GM12801 (cell line): ENCODE results near the gene FRMPD4.

Experiments
- TF ChIP-seq, protein P1 (sequence below): IDR thresholded peaks from one replicate; pipeline ENCODE4 v1.5.1; 2011; ENCODE audit warnings: control low read depth; ENCODE audit not compliant: insufficient read length; ENCODE audit errors: extremely low read depth

FRMPD4 gene

DNA sequence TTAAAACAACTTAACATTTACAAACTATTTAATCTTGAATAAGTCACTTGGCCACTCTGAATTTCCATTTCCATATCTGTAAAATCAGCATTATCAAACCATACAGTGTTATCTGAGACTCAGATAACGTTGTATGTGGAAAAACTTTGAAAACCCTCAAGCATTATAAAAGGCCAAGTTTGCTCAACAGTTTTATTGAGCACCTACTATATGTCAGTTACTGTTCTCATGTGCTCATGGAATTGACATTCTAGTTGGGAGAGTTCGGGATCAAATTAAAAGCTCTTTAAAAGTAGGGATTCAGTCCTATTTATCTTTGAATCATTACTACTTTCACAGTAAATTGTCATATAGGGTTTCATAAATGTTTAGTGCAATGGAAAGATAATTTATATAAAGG, 97.9 kb downstream of the FRMPD4 start:
- TF ChIP-seq, protein P1, sequence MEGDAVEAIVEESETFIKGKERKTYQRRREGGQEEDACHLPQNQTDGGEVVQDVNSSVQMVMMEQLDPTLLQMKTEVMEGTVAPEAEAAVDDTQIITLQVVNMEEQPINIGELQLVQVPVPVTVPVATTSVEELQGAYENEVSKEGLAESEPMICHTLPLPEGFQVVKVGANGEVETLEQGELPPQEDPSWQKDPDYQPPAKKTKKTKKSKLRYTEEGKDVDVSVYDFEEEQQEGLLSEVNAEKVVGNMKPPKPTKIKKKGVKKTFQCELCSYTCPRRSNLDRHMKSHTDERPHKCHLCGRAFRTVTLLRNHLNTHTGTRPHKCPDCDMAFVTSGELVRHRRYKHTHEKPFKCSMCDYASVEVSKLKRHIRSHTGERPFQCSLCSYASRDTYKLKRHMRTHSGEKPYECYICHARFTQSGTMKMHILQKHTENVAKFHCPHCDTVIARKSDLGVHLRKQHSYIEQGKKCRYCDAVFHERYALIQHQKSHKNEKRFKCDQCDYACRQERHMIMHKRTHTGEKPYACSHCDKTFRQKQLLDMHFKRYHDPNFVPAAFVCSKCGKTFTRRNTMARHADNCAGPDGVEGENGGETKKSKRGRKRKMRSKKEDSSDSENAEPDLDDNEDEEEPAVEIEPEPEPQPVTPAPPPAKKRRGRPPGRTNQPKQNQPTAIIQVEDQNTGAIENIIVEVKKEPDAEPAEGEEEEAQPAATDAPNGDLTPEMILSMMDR, result no peak

DNA sequence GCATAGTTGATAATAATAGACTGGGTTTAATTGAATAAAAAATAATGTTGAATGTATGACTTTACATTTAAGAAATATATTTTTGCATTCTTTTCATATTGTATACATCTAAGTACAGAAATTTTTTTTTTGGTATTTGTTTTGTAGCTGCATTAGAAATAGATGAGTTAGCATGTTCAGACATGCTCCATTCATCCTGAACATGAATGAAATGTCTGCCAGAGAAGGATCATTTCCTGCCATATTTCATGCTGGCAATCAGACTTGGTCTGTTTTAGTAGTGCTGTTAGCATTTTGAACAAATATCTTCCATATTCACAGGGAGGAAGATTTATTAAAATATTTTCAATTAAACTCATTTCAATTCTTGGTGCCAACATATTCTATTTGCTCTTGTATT, 98.9 kb downstream of the FRMPD4 start:
- TF ChIP-seq, protein P1, result no peak

DNA sequence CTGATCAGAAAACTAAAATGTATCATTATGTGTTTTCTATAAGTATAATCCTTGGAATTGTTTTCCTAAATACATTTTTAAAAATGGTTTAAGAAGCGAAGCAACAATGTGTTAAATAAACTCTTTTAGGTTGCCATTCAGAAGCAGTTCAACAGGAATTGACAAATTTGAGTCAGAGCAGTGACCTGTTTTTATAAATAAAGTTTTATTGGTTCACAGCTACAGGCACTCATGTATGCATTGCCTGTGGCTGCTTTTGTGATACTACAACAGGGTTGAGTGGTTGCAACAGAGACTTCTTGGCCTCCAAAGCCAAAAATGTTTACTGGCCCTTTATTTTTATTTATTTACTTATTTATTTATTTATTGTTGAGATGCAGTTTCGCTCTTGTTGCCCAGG, 99.5 kb downstream of the FRMPD4 start:
- TF ChIP-seq, protein P1, result no peak

- TF ChIP-seq, protein P1, result no peak
Observed at GRCh38 chrX:12239356-12240082, 101.2 kb downstream of the FRMPD4 start.

GRCh38 chrX:12240491-12240890, 102.2 kb downstream of the FRMPD4 start:
- TF ChIP-seq, protein P1, result no peak

DNA sequence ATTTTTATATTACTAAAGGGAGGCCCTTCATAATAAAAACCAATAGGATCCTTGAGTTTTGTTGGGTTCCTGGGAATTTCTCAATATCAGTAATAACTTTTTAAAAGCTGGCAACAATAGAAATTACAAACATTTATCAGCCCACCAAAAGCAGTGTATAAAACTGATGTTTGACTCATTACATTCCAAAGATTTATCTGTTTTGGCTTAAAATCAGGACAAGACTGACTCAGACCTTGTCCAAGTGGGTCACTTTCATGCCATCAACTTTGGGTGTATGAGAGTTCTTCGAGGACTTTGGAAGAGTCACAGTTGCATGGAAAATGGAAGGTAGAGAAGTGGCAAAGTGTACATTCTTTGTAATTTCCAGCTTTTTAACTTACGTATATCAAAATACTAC, 102.8 kb downstream of the FRMPD4 start:
- TF ChIP-seq, protein P1, result no peak

DNA sequence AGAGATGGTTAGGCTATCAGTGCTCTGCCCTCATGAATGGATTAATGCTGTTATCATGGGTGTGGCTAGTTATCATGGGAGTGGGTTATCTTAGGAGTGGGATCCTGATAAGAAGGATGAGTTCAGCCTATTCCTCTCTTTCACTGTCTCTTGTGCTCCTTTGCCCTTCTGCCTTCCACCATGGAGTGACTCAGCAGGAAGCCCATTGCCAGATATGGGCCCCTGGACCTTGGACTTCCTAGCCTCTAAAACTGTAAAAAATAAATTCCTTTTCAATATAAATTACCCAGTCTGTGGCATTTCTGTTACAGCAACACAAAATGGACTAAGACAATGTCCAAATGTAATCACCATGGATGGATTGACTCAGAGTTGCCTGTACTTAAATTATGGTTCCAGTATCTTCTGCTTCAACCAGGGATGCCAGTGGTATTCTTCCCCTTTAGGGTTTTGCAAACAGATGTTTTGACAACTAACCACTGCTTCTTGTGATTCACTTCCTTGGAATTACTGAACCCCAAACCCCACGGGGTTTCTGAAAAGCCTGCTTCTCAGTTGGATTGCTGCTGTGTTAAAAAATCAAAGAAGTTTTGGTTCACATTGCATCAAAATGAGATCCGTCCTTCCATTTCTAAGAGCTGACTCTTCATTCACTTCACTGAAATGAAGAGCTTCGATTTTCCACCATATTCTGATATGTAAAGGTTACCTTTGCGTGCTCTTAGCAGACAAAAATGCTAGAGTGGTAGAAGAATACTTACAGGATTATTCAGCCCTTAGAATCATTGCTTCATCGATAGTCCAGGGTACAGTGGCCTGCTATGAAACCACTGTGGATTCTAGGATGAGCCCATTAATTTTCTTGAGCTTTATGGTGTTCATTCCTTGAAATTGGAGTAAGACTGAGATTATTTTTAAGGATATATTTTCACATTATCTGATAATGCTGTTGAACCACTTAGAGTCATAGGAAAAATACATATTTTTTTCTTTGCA, 107.7 kb downstream of the FRMPD4 start:
- TF ChIP-seq, protein P1, result no peak
